Stimulated activated effector memory CD8-positive, alpha-beta T cell treated with anti-CD3 and anti-CD28 coated beads, Interleukin-12 subunit alpha, Interleukin-12 subunit beta, amount 100 ng/mL, for 72 hours (primary cell): Measurements from ENCODE around the gene DNER.
A peak's percentile ranks its signal among the peaks of the same experiment; 100 is the strongest.

Source experiments
- ATAC-seq: fragments of 150-1000 bp; cut with Tn5 transposase; 2 replicates; pipeline ENCODE4 v1.10.0; 2021
- DNase-seq, 2 donors: peaks; one replicate each; pipeline ENCODE4 v3.0.0; 2021 to 2022; ENCODE audit warnings: low spot score in 2 of 2
- H3K27ac Mint-ChIP-seq: one replicate; pipeline ENCODE4 v1.8.0; 2022; ENCODE audit warnings: mild to moderate bottlenecking, mixed read lengths
- H3K36me3 Mint-ChIP-seq: one replicate; pipeline ENCODE4 v1.8.0; 2022; ENCODE audit warnings: mild to moderate bottlenecking, mixed read lengths
- H3K4me1 Mint-ChIP-seq: one replicate; pipeline ENCODE4 v1.8.0; 2022; ENCODE audit warnings: mixed read lengths
- H3K4me3 Mint-ChIP-seq: one replicate; pipeline ENCODE4 v1.8.0; 2022; ENCODE audit warnings: mild to moderate bottlenecking, mixed read lengths
- H3K9me3 Mint-ChIP-seq: one replicate; pipeline ENCODE4 v1.8.0; 2022; ENCODE audit warnings: mixed read lengths

The DNER gene

GRCh38 chr2:229586746-229587705 is 127.3 kb downstream of the DNER start:
- H3K27ac Mint-ChIP-seq = no peak overlapping the region
- H3K4me1 Mint-ChIP-seq = no peaks in the 10 kb centered on the region
- ATAC-seq (peak; percentile 60), DNase-seq (no peak)
- no peaks in the 10 kb centered on the region for H3K9me3 Mint-ChIP-seq
- H3K4me3 Mint-ChIP-seq = no peak overlapping the region
- H3K36me3 Mint-ChIP-seq = no peaks in the 10 kb centered on the region

- ATAC-seq (no peak), DNase-seq (no peak)
- H3K27ac Mint-ChIP-seq = no peak overlapping the region
Measured at GRCh38 chr2:229586012-229586411, 128.3 kb downstream of the DNER start.

GRCh38 chr2:229582151-229582550 is 132.2 kb downstream of the DNER start:
- H3K4me1 Mint-ChIP-seq = no peaks in the 10 kb centered on the region
- DNase-seq = no peak
- no peak overlapping the region for H3K4me3 Mint-ChIP-seq
- no peak overlapping the region for H3K27ac Mint-ChIP-seq
- ATAC-seq = no peak
- H3K36me3 Mint-ChIP-seq = no peaks in the 10 kb centered on the region
- no peaks in the 10 kb centered on the region for H3K9me3 Mint-ChIP-seq

More at GRCh38 chr2:229586012-229586411, 128.3 kb downstream of the DNER start:
- no peaks in the 10 kb centered on the region for H3K36me3 Mint-ChIP-seq
- H3K4me3 Mint-ChIP-seq = no peak overlapping the region
- no peaks in the 10 kb centered on the region for H3K9me3 Mint-ChIP-seq
- H3K4me1 Mint-ChIP-seq = no peaks in the 10 kb centered on the region

- Mint-ChIP-seq H3K4me3 (no peak overlapping the region), H3K9me3 (no peaks in the 10 kb centered on the region), H3K27ac (no peak overlapping the region), H3K36me3 (no peaks in the 10 kb centered on the region), H3K4me1 (no peaks in the 10 kb centered on the region)
- no peak for ATAC-seq
- DNase-seq = no peak
Measured at GRCh38 chr2:229578052-229578846, 136.1 kb downstream of the DNER start.

GRCh38 chr2:229575569-229576315 is 138.6 kb downstream of the DNER start:
- no peak for DNase-seq
- ATAC-seq = no peak
- H3K4me1 Mint-ChIP-seq = no peaks in the 10 kb centered on the region
- no peak overlapping the region for H3K27ac Mint-ChIP-seq
- no peaks in the 10 kb centered on the region for H3K9me3 Mint-ChIP-seq
- H3K4me3 Mint-ChIP-seq = no peak overlapping the region
- H3K36me3 Mint-ChIP-seq = no peaks in the 10 kb centered on the region

- DNase-seq = no peak
- Mint-ChIP-seq H3K4me1 (no peaks in the 10 kb centered on the region), H3K27ac (no peak overlapping the region), H3K4me3 (no peak overlapping the region), H3K9me3 (no peaks in the 10 kb centered on the region), H3K36me3 (no peaks in the 10 kb centered on the region)
- no peak for ATAC-seq
Measured at GRCh38 chr2:229572507-229573271, 141.7 kb downstream of the DNER start.

GRCh38 chr2:229571243-229571642 is 143.1 kb downstream of the DNER start:
- ATAC-seq = no peak
- H3K36me3 Mint-ChIP-seq = no peaks in the 10 kb centered on the region
- no peak overlapping the region for H3K4me3 Mint-ChIP-seq
- no peak for DNase-seq
- H3K9me3 Mint-ChIP-seq = no peaks in the 10 kb centered on the region
- H3K4me1 Mint-ChIP-seq = no peaks in the 10 kb centered on the region
- H3K27ac Mint-ChIP-seq = no peak overlapping the region

GRCh38 chr2:229566370-229566769 is 148.0 kb downstream of the DNER start:
- no peaks in the 10 kb centered on the region for H3K9me3 Mint-ChIP-seq
- ATAC-seq (no peak), DNase-seq (no peak)
- H3K4me1 Mint-ChIP-seq = no peaks in the 10 kb centered on the region
- no peak overlapping the region for H3K4me3 Mint-ChIP-seq
- H3K27ac Mint-ChIP-seq = no peak overlapping the region
- H3K36me3 Mint-ChIP-seq = no peaks in the 10 kb centered on the region

GRCh38 chr2:229564300-229564907 is 150.0 kb downstream of the DNER start:
- H3K9me3 Mint-ChIP-seq = no peaks in the 10 kb centered on the region
- H3K4me3 Mint-ChIP-seq = no peak overlapping the region
- no peak for DNase-seq
- H3K4me1 Mint-ChIP-seq = no peaks in the 10 kb centered on the region
- ATAC-seq = no peak
- H3K36me3 Mint-ChIP-seq = no peaks in the 10 kb centered on the region
- H3K27ac Mint-ChIP-seq = no peak overlapping the region

- DNase-seq = no peak
- H3K27ac Mint-ChIP-seq = no peak overlapping the region
- ATAC-seq = no peak
- no peaks in the 10 kb centered on the region for H3K9me3 Mint-ChIP-seq
- no peak overlapping the region for H3K4me3 Mint-ChIP-seq
- no peaks in the 10 kb centered on the region for H3K36me3 Mint-ChIP-seq
- H3K4me1 Mint-ChIP-seq = no peaks in the 10 kb centered on the region
Measured at GRCh38 chr2:229563388-229563787, 151.0 kb downstream of the DNER start.

- Mint-ChIP-seq H3K4me3 (no peak overlapping the region), H3K27ac (no peak overlapping the region), H3K9me3 (peaks cover under 1% of the 10 kb centered on the region), H3K36me3 (no peaks in the 10 kb centered on the region), H3K4me1 (no peaks in the 10 kb centered on the region)
- DNase-seq (no peak), ATAC-seq (no peak)
Measured at GRCh38 chr2:229562472-229563127, 151.8 kb downstream of the DNER start.

GRCh38 chr2:229559986-229560385 is 154.4 kb downstream of the DNER start:
- ATAC-seq = no peak
- Mint-ChIP-seq H3K9me3 (peaks cover 4% of the 10 kb centered on the region), H3K4me1 (no peaks in the 10 kb centered on the region)

GRCh38 chr2:229553091-229553490 is 161.3 kb downstream of the DNER start:
- Mint-ChIP-seq H3K27ac (no peak overlapping the region), H3K4me3 (no peak overlapping the region), H3K36me3 (no peaks in the 10 kb centered on the region), H3K4me1 (no peaks in the 10 kb centered on the region), H3K9me3 (peaks cover 4% of the 10 kb centered on the region)
- no peak for ATAC-seq
- DNase-seq = no peak

More at GRCh38 chr2:229559986-229560385, 154.4 kb downstream of the DNER start:
- no peak for DNase-seq
- no peak overlapping the region for H3K4me3 Mint-ChIP-seq
- H3K27ac Mint-ChIP-seq = no peak overlapping the region
- no peaks in the 10 kb centered on the region for H3K36me3 Mint-ChIP-seq
